Loucy (cell line): Measurements from ENCODE around the gene SEC14L3.

Experiments
- H2AFZ ChIP-seq: fragments of 200-600 bp; sonication (generic); 2 replicates; pipeline ENCODE4 v1.6.0; 2016; ENCODE audit warnings: antibody characterized with exemption, mild to moderate bottlenecking, low read length, moderate library complexity
- H3F3A ChIP-seq: fragments of 200-600 bp; 2 replicates; pipeline ENCODE4 v1.6.0; 2016; ENCODE audit warnings: antibody characterized with exemption, low read depth, mild to moderate bottlenecking
- H3K27me3 ChIP-seq: fragments of 200-600 bp; sonication (generic); 2 replicates; pipeline ENCODE4 v1.6.1; 2014; ENCODE audit warnings: low read length, mild to moderate bottlenecking; ENCODE audit not compliant: insufficient read depth, poor library complexity, severe bottlenecking
- H3K36me3 ChIP-seq: fragments of 200-600 bp; sonication (generic); 2 replicates; pipeline ENCODE4 v1.6.1; 2016; ENCODE audit warnings: low read length; ENCODE audit not compliant: insufficient read depth
- H3K4me1 ChIP-seq: fragments of 200-600 bp; sonication (generic); 2 replicates; pipeline ENCODE4 v1.5.1; 2014; ENCODE audit warnings: low read length, mild to moderate bottlenecking; ENCODE audit not compliant: insufficient read depth, poor library complexity, severe bottlenecking
- H3K4me2 ChIP-seq: fragments of 200-600 bp; sonication (generic); 2 replicates; pipeline ENCODE4 v1.6.0; 2014; ENCODE audit warnings: antibody characterized with exemption, low read length, low read depth, mild to moderate bottlenecking; ENCODE audit not compliant: poor library complexity, severe bottlenecking
- H3K4me3 ChIP-seq: fragments of 200-600 bp; sonication (generic); 2 replicates; pipeline ENCODE4 v1.5.1; 2014; ENCODE audit warnings: low read length, mild to moderate bottlenecking, mixed read lengths; ENCODE audit not compliant: poor library complexity, severe bottlenecking
- H3K79me2 ChIP-seq: fragments of 200-600 bp; sonication (generic); 2 replicates; pipeline ENCODE4 v1.6.1; 2014; ENCODE audit warnings: low read length; ENCODE audit not compliant: insufficient read depth
- H3K9ac ChIP-seq: fragments of 200-600 bp; sonication (generic); 2 replicates; pipeline ENCODE4 v1.6.0; 2014; ENCODE audit warnings: mild to moderate bottlenecking, low read depth, low read length, moderate library complexity; ENCODE audit not compliant: poor library complexity, severe bottlenecking
- H3K9me2 ChIP-seq: fragments of 200-600 bp; sonication (generic); replicated peaks from 2 replicates; pipeline ENCODE4 v1.6.1; 2016; ENCODE audit warnings: low read depth, low read length, mixed read lengths
- H3K9me3 ChIP-seq: fragments of 200-600 bp; sonication (generic); 2 replicates; pipeline ENCODE4 v1.6.1; 2014; ENCODE audit warnings: mild to moderate bottlenecking, antibody characterized with exemption, low read length, low read depth; ENCODE audit not compliant: insufficient read depth
- H4K20me1 ChIP-seq: fragments of 200-600 bp; sonication (generic); 2 replicates; pipeline ENCODE4 v1.6.0; 2014; ENCODE audit warnings: antibody characterized with exemption, low read length, mild to moderate bottlenecking; ENCODE audit not compliant: insufficient read depth, poor library complexity, severe bottlenecking
- CTCF ChIP-seq: fragments of 200-600 bp; sonication (generic); conservative IDR thresholded peaks from 2 replicates; pipeline ENCODE4 v1.5.1; 2014; ENCODE audit warnings: mild to moderate bottlenecking, antibody characterized with exemption, low read length
- EZH2phosphoT487 ChIP-seq: fragments of 200-600 bp; IDR thresholded peaks from 2 replicates; pipeline ENCODE4 v1.6.1; 2018; ENCODE audit warnings: antibody characterized with exemption, mild to moderate bottlenecking, moderate library complexity, borderline replicate concordance

Gene SEC14L3

GRCh38 chr22:30516273-30516672, 44.5 kb upstream of the SEC14L3 start:
- no peaks in the 10 kb centered on the region for H3K9me2 ChIP-seq
- no peak overlapping the region for H3K9ac ChIP-seq
- H4K20me1 ChIP-seq = no peaks in the 10 kb centered on the region
- no peaks in the 10 kb centered on the region for H3K79me2 ChIP-seq
- no peak overlapping the region for H3K4me2 ChIP-seq
- no peaks in the 10 kb centered on the region for H3F3A ChIP-seq
- H3K4me1 ChIP-seq = no peaks in the 10 kb centered on the region
- no peak overlapping the region for H3K4me3 ChIP-seq
- no peak for TF ChIP-seq EZH2phosphoT487
- no peak for TF ChIP-seq CTCF
- no peak overlapping the region for H2AFZ ChIP-seq
- H3K9me3 ChIP-seq = no peaks in the 10 kb centered on the region
- H3K36me3 ChIP-seq = no peaks in the 10 kb centered on the region
- H3K27me3 ChIP-seq = no peaks in the 10 kb centered on the region

GRCh38 chr22:30514252-30514651, 42.4 kb upstream of the SEC14L3 start:
- no peaks in the 10 kb centered on the region for H3K9me2 ChIP-seq
- no peaks in the 10 kb centered on the region for H3K4me1 ChIP-seq
- H3K9me3 ChIP-seq = no peaks in the 10 kb centered on the region
- no peak overlapping the region for H3K9ac ChIP-seq
- H3F3A ChIP-seq = no peaks in the 10 kb centered on the region
- H3K79me2 ChIP-seq = no peaks in the 10 kb centered on the region
- H2AFZ ChIP-seq = no peak overlapping the region
- no peaks in the 10 kb centered on the region for H4K20me1 ChIP-seq
- no peaks in the 10 kb centered on the region for H3K27me3 ChIP-seq
- no peaks in the 10 kb centered on the region for H3K36me3 ChIP-seq
- no peak overlapping the region for H3K4me3 ChIP-seq
- H3K4me2 ChIP-seq = no peak overlapping the region
- TF ChIP-seq CTCF (no peak), EZH2phosphoT487 (no peak)

- Histone ChIP-seq H4K20me1 (no peaks in the 10 kb centered on the region), H3K9me3 (no peaks in the 10 kb centered on the region), H3K27me3 (no peaks in the 10 kb centered on the region), H3F3A (no peaks in the 10 kb centered on the region), H3K4me1 (no peaks in the 10 kb centered on the region), H3K4me3 (no peak overlapping the region), H3K9ac (no peak overlapping the region), H3K79me2 (no peaks in the 10 kb centered on the region), H3K9me2 (no peaks in the 10 kb centered on the region), H3K36me3 (no peaks in the 10 kb centered on the region), H3K4me2 (no peak overlapping the region), H2AFZ (no peak overlapping the region)
- TF ChIP-seq CTCF (no peak), EZH2phosphoT487 (no peak)
Observed at GRCh38 chr22:30513462-30513861, 41.6 kb upstream of the SEC14L3 start.
